Measurements from ENCODE around the gene KRTAP5-4. TPM values are rescaled to one million over a fixed set of nuclear protein-coding genes. Genes with fewer than 3 reads are reported as not detected.
"Not testable (repeated sequence)": the region's sequence is repeated elsewhere in the genome, so short reads cannot be mapped to it uniquely, and the experiment has no call there.

KRTAP5-4 gene
- total RNA-seq, 2 donors from 2014 or later: not detected

DNA sequence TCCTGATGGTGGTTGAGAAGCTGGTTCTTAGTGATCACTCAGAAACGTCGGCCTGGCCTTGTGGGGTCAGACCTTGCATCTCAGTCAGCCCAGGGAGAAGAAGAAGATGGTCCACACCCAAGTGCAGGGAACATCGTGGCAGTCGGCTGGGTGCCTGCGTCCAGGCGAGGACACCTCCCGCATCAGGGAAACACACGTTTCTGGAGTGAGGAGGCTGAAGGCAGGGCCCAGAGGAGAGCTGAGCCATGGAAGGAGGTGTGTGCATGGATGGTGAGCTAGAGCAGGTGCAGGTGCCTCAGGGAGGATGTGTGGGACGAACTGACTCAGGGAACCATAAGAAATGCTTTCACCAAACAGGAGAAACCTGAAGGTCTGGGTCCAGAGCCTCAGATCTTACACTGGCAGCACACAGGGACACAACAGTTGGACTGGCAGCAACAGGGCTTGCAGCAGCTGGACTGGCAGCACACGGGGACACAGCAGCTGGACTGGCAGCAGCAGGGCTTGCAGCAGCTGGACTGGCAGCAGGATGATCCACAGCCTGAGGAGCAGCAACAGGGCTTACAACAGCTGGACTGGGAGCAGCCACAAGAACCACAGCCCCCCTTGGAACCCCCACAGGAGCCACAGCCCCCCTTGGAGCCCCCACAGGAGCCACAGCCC lies 24.5 kb downstream of the KRTAP5-4 start:
- no peak overlapping the region for H3K27ac ChIP-seq
- H3K9ac ChIP-seq (ENCODE audit: low read depth in 2 of 2, low read length in 2 of 2): no peak overlapping the region
- no peaks in the 10 kb centered on the region for H3K4me1 ChIP-seq
- TF ChIP-seq, protein P1, sequence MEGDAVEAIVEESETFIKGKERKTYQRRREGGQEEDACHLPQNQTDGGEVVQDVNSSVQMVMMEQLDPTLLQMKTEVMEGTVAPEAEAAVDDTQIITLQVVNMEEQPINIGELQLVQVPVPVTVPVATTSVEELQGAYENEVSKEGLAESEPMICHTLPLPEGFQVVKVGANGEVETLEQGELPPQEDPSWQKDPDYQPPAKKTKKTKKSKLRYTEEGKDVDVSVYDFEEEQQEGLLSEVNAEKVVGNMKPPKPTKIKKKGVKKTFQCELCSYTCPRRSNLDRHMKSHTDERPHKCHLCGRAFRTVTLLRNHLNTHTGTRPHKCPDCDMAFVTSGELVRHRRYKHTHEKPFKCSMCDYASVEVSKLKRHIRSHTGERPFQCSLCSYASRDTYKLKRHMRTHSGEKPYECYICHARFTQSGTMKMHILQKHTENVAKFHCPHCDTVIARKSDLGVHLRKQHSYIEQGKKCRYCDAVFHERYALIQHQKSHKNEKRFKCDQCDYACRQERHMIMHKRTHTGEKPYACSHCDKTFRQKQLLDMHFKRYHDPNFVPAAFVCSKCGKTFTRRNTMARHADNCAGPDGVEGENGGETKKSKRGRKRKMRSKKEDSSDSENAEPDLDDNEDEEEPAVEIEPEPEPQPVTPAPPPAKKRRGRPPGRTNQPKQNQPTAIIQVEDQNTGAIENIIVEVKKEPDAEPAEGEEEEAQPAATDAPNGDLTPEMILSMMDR (IDR thresholded peaks at IDR 0.05): no peak
- DNase-seq: no peak
- H3K36me3 ChIP-seq: no peaks in the 10 kb centered on the region
- H3K27me3 ChIP-seq: no peaks in the 10 kb centered on the region
- intact Hi-C loops (cut with DNase I): no loop called here
- H3K4me3 ChIP-seq: no peak overlapping the region
- no peaks in the 10 kb centered on the region for H3K9me3 ChIP-seq

DNA sequence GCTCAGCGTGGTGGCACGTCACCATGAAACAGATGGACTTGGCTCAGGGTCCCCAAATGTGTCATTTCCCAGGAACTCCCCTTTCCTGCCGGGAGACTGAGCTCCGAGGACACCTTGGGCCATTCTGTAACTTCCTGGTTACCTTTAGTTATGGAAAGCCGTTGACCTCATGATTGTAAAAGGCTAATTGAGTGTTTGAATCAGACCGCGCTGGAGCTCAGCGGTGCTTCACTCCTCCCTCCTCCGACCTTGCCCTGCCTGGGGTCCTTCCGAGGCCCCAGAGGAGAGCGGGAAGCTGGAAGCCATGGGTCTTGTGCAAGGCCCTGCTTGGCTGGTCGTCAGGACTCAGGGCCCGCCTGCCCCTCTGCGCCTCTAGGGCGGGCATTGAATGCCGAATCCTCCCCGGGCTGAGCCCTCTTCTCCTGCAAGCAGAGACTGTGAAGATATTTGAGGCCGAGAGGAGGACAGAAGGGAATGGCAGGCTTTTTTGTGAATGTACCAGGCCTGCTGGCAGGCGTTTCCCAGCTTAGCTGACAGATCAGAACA lies 25.3 kb downstream of the KRTAP5-4 start:
- H3K36me3 ChIP-seq; H3K4me1 ChIP-seq; H3K4me3 ChIP-seq; H3K9me3 ChIP-seq; intact Hi-C loops (cut with DNase I); H3K27me3 ChIP-seq: not testable (repeated sequence)
- peak; percentile 43 for DNase-seq
- Histone ChIP-seq H3K27ac (peak overlapping the region; percentile 57), H3K9ac (ENCODE audit: low read depth in 2 of 2, low read length in 2 of 2) (peak overlapping the region; percentile 24 to 58)

DNA sequence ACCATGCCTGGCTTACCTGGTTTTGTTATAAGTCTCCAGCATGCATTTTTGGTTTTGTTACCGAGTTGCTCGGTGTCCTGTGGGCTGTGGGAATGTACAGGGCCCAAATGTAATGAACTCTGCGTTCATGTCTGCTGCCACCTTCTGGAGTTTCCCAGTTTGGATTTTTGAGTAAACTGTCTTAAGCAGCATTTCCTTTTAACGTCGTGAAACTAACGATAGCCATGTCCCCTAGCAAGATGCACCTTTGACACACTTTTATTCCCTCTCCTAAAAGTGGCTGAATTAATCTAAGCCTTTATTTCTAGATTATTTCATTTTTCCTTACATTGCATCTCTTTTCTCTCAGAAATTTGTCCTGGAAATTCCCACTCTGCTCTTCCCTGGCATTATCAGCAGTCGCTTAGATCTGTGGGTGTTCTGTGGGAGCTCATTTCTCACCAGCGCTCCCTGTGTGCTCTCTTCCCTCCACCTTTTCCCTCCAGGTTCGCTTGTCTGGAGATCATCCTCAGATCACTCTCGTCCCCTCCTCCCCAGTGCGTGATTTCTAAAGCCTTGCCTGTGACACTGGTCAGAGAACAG lies 25.9 kb downstream of the KRTAP5-4 start:
- H3K4me3 ChIP-seq; DNase-seq; H3K27me3 ChIP-seq; H3K36me3 ChIP-seq; H3K9me3 ChIP-seq; intact Hi-C loops (cut with DNase I); H3K4me1 ChIP-seq: not testable (repeated sequence)
- Histone ChIP-seq H3K27ac (peak overlapping the region; percentile 57), H3K9ac (ENCODE audit: low read depth in 2 of 2, low read length in 2 of 2) (peak overlapping the region; percentile 24 to 58)

DNA sequence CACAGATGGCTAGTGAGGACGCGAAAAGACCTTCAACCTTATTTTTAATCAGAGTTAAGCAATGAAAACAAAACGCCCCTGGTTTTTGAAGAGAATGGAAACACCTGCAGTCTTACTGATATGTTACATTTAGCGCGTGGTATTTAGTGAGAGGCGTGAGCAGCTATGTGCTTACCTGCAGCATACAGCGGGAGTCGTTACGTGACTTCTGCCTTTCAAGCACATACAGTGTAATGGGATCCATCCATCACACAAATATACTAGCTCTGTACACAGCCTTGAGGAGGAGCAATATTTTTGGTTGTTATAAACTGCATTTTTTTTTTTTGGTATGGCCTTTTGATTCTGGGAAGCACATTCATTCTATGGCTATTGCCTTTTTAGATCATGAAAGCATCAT lies 29.3 kb downstream of the KRTAP5-4 start:
- H3K9ac ChIP-seq (ENCODE audit: low read depth in 2 of 2, low read length in 2 of 2): no peak overlapping the region
- DNase-seq: no peak
- intact Hi-C loops (cut with DNase I): no loop called here
- no peaks in the 10 kb centered on the region for H3K27me3 ChIP-seq
- H3K9me3 ChIP-seq: no peaks in the 10 kb centered on the region
- no peak overlapping the region for H3K4me3 ChIP-seq
- TF ChIP-seq, protein P1 (IDR thresholded peaks at IDR 0.05): no peak
- H3K4me1 ChIP-seq: no peaks in the 10 kb centered on the region
- no peak overlapping the region for H3K27ac ChIP-seq
- no peaks in the 10 kb centered on the region for H3K36me3 ChIP-seq

DNA sequence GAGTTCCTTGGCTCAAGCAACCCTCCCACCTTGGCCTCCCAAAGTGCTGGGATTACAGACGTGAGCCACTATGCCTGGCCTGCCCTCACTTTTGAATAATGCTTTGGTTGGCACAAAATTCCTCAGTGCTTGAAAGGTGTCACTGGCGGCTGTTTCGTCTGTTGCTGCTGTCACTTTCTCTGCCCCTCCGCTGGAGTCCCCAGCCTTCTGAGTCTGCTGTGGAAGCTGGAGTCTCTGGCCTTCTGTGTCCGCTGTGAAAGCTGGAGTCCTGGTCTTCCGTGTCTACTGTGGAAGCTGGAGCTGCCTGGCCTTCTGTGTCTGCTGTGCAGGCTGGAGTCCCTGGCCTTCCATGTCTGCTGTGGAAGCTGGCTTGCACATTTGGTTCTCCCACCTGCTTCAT lies 31.9 kb downstream of the KRTAP5-4 start:
- intact Hi-C loops (cut with DNase I): no loop called here
- Histone ChIP-seq H3K27me3 (no peaks in the 10 kb centered on the region), H3K27ac (no peak overlapping the region), H3K36me3 (no peaks in the 10 kb centered on the region), H3K4me3 (no peak overlapping the region), H3K9me3 (no peaks in the 10 kb centered on the region), H3K4me1 (no peaks in the 10 kb centered on the region), H3K9ac (ENCODE audit: low read depth in 2 of 2, low read length in 2 of 2) (no peak overlapping the region)
- TF ChIP-seq, protein P1 (IDR thresholded peaks at IDR 0.05): no peak
- DNase-seq: no peak

DNA sequence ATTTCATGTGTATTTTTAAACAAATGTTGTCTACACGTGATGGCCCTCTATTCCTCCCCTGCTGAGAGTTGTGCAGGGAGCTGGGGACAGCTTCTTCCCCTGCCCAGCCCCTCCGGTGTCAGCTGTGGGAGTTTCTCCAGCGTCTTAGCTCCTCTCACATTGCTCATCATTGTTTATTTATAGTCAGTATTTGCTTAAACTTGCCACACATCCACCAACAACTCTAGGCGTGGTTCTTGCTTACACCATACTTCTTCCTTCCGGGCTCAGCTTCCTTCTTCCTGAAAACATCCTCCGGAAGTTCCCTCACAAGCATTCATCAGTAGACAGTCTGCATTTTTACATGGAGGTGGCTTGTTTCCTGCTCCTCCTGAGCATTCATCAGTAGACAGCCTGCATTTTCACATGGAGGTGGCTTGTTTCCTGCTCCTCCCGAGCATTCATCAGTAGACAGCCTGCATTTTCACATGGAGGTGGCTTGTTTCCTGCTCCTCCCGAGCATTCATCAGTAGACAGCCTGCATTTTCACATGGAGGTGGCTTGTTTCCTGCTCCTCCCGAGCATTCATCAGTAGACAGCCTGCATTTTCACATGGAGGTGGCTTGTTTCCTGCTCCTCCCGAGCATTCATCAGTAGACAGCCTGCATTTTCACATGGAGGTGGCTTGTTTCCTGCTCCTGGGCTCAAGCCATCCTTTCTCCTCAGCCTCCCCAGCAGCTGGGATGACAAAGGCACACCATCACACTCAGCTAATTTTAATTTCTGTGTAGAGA lies 32.6 kb downstream of the KRTAP5-4 start:
- H3K9me3 ChIP-seq; intact Hi-C loops (cut with DNase I); H3K9ac ChIP-seq (ENCODE audit: low read depth in 2 of 2, low read length in 2 of 2); H3K36me3 ChIP-seq; H3K4me3 ChIP-seq; H3K27me3 ChIP-seq; H3K27ac ChIP-seq; H3K4me1 ChIP-seq; DNase-seq: not testable (repeated sequence)
